Panc1 (cell line): Measurements from ENCODE around the gene ZDHHC11B.

Source experiments
- CTCF ChIP-seq: fragments of 450-650 bp; IDR thresholded peaks from 2 replicates; pipeline ENCODE4 v1.5.1; 2017; ENCODE audit warnings: mild to moderate bottlenecking
- POLR2AphosphoS5 ChIP-seq: IDR thresholded peaks from 2 replicates; pipeline ENCODE4 v1.6.1; 2012; ENCODE audit warnings: mild to moderate bottlenecking, low read depth, low read length, moderate library complexity
- REST ChIP-seq, 2 experiments: IDR thresholded peaks; 2 replicates each; pipeline ENCODE4 v1.6.1; 2011 to 2012; ENCODE audit warnings: low read depth in 2 of 2, control low read depth in 1 of 2, low read length in 1 of 2, mild to moderate bottlenecking in 1 of 2, moderate library complexity in 1 of 2; ENCODE audit not compliant: insufficient read depth in 1 of 2
- TCF7L2 ChIP-seq: IDR thresholded peaks from 2 replicates; pipeline ENCODE4 v1.6.1; 2011; ENCODE audit warnings: mild to moderate bottlenecking, low read depth, low read length, inconsistent platforms

DNA sequence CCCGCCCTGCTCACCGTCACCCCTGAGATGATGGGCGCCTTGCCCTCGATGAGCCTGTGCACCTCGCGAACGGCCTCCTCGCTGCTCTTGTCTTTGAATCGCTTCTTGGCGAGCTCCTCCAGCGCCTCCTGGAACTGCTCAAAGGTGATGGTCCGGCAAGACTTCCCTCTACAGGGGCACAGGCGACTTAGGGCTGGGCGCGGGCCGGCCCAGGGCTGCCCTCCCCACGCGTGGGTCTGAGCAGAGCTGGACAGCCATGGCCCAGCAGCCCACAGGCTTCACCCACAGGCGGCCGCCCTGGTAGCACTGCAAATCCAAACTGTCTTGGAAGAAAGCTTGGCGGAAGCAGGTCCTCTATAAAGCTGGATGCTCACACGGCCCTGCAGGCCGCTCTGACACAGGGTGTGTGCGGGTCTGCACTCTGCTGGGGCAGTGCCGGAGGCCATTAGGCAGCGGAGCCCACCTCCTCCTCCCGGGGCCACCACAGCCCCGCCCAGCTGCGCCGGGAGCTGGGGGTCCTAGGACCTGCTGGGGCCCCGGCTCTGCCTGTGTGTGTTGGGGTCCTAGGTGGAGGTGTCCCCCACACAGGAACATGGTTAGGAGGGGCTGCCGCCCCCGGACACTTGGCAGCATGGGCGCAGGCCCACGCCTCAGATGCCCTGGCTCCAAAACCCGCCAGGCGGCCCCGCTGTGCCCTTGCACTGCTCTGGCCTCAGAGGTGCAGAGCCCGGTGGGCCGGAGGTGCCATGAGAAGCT is 118.4 kb downstream of the ZDHHC11B start:
- TF ChIP-seq CTCF (no peak), REST (IDR thresholded peaks at IDR 0.05; ENCODE audit: insufficient read depth in 1 of 2, low read depth in 2 of 2, low read length in 1 of 2) (no peak), TCF7L2 (no peak), POLR2AphosphoS5 (no peak)
